ENCODE data around the gene EDC4. TPM values are rescaled to one million over a fixed set of nuclear protein-coding genes. Genes with fewer than 3 reads are reported as not detected.

EDC4 gene
- total and polyA plus RNA-seq, 2 of the 13 experiments (the other 11 are each of a cell fraction or from before 2014, with no cell fraction given) = 51.4 to 59.1 TPM

- TF ChIP-seq SPEN (CRISPR knock-in tag; IDR thresholded peaks at IDR 0.05; ENCODE audit: low read depth) (peak; percentile 38), ZNF225 (CRISPR knock-in tag; IDR thresholded peaks at IDR 0.05) (peak; percentile 22; the same call in 1 of the 2 replicates), GZF1 (CRISPR knock-in tag; IDR thresholded peaks at IDR 0.05) (peak; percentile 67; the same call in 1 of the 2 replicates), RBM39 (IDR thresholded peaks at IDR 0.05; ENCODE audit: low read depth, low read length, poor library complexity, severe bottlenecking) (peak; percentile 91), NR0B2 (CRISPR knock-in tag; IDR thresholded peaks at IDR 0.05) (peak; percentile 61; the same call in 1 of the 2 replicates), YEATS2 (CRISPR knock-in tag; IDR thresholded peaks at IDR 0.05; ENCODE audit: borderline replicate concordance) (peak; percentile 37; the same call in 1 of the 2 replicates), CBFB (CRISPR knock-in tag; IDR thresholded peaks at IDR 0.05) (peak; percentile 35; the same call in 1 of the 2 replicates), ZNF124 (CRISPR knock-in tag; IDR thresholded peaks at IDR 0.05) (peak; percentile 13; the same call in 1 of the 2 replicates), ZNF788 (CRISPR knock-in tag; IDR thresholded peaks at IDR 0.05; ENCODE audit: borderline replicate concordance) (peak; percentile 28; the same call in 1 of the 2 replicates), TAF15 (IDR thresholded peaks at IDR 0.05; ENCODE audit: low read depth, low read length, poor library complexity, severe bottlenecking) (peak; percentile 29), ZNF670 (CRISPR knock-in tag; IDR thresholded peaks at IDR 0.05; ENCODE audit: borderline replicate concordance) (0 out of 2 replicates have a peak, but pooled peaks have one; percentile 30), GABPB1 (CRISPR knock-in tag; IDR thresholded peaks at IDR 0.05) (peak; percentile 61), ZBTB7A (CRISPR knock-in tag; IDR thresholded peaks at IDR 0.05) (peak; percentile 69; the same call in 1 of the 2 replicates), ZNF280B (CRISPR knock-in tag; IDR thresholded peaks at IDR 0.05; ENCODE audit: borderline replicate concordance) (0 out of 2 replicates have a peak, but pooled peaks have one; percentile 56)
- TF ChIP-seq, protein P1, sequence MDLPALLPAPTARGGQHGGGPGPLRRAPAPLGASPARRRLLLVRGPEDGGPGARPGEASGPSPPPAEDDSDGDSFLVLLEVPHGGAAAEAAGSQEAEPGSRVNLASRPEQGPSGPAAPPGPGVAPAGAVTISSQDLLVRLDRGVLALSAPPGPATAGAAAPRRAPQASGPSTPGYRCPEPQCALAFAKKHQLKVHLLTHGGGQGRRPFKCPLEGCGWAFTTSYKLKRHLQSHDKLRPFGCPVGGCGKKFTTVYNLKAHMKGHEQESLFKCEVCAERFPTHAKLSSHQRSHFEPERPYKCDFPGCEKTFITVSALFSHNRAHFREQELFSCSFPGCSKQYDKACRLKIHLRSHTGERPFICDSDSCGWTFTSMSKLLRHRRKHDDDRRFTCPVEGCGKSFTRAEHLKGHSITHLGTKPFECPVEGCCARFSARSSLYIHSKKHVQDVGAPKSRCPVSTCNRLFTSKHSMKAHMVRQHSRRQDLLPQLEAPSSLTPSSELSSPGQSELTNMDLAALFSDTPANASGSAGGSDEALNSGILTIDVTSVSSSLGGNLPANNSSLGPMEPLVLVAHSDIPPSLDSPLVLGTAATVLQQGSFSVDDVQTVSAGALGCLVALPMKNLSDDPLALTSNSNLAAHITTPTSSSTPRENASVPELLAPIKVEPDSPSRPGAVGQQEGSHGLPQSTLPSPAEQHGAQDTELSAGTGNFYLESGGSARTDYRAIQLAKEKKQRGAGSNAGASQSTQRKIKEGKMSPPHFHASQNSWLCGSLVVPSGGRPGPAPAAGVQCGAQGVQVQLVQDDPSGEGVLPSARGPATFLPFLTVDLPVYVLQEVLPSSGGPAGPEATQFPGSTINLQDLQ (CRISPR knock-in tag; IDR thresholded peaks at IDR 0.05) = 0 out of 2 replicates have a peak, but pooled peaks have one; percentile 31
- TF ChIP-seq, protein P2, sequence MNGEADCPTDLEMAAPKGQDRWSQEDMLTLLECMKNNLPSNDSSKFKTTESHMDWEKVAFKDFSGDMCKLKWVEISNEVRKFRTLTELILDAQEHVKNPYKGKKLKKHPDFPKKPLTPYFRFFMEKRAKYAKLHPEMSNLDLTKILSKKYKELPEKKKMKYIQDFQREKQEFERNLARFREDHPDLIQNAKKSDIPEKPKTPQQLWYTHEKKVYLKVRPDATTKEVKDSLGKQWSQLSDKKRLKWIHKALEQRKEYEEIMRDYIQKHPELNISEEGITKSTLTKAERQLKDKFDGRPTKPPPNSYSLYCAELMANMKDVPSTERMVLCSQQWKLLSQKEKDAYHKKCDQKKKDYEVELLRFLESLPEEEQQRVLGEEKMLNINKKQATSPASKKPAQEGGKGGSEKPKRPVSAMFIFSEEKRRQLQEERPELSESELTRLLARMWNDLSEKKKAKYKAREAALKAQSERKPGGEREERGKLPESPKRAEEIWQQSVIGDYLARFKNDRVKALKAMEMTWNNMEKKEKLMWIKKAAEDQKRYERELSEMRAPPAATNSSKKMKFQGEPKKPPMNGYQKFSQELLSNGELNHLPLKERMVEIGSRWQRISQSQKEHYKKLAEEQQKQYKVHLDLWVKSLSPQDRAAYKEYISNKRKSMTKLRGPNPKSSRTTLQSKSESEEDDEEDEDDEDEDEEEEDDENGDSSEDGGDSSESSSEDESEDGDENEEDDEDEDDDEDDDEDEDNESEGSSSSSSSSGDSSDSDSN (CRISPR knock-in tag; IDR thresholded peaks at IDR 0.05) = peak; percentile 95
- TF ChIP-seq, protein P3, sequence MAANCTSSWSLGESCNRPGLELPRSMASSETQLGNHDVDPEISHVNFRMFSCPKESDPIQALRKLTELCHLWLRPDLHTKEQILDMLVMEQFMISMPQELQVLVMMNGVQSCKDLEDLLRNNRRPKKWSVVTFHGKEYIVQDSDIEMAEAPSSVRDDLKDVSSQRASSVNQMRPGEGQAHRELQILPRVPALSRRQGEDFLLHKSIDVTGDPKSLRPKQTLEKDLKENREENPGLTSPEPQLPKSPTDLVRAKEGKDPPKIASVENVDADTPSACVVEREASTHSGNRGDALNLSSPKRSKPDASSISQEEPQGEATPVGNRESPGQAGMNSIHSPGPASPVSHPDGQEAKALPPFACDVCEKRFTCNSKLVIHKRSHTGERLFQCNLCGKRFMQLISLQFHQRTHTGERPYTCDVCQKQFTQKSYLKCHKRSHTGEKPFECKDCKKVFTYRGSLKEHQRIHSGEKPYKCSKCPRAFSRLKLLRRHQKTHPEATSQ (CRISPR knock-in tag; IDR thresholded peaks at IDR 0.05; ENCODE audit: borderline replicate concordance) = no peak
Measured at GRCh38 chr16:67842509-67843342, 30.1 kb upstream of the EDC4 start (continued).
